HEK293 (cell line): ENCODE results near the gene ENKD1.

Source experiments
- KLF10 ChIP-seq: fragments of 450-650 bp; IDR thresholded peaks from 2 replicates; pipeline ENCODE4 v1.5.1; 2018; ENCODE audit warnings: missing biosample characterization, mild to moderate bottlenecking, missing genetic modification characterization
- TCF7L2 ChIP-seq: IDR thresholded peaks from 2 replicates; pipeline ENCODE4 v1.6.1; 2011; ENCODE audit warnings: low read depth, mild to moderate bottlenecking, inconsistent platforms, low read length, moderate library complexity, borderline replicate concordance
- ZNF24 ChIP-seq: fragments of 450-650 bp; formaldehyde crosslinking; IDR thresholded peaks from 2 replicates; pipeline ENCODE4 v1.5.1; 2016; ENCODE audit warnings: missing biosample characterization, missing genetic modification characterization
- ZNF292 ChIP-seq: fragments of 450-650 bp; formaldehyde crosslinking; IDR thresholded peaks from 2 replicates; pipeline ENCODE4 v1.5.1; 2016; ENCODE audit warnings: low read depth, missing biosample characterization, missing genetic modification characterization, borderline replicate concordance
- ZNF610 ChIP-seq: fragments of 450-650 bp; formaldehyde crosslinking; IDR thresholded peaks from 2 replicates; pipeline ENCODE4 v1.5.1; 2016; ENCODE audit warnings: missing biosample characterization, missing genetic modification characterization, borderline replicate concordance
- TF ChIP-seq, protein P1 (sequence below): fragments of 450-650 bp; formaldehyde crosslinking; IDR thresholded peaks from 2 replicates; pipeline ENCODE4 v1.5.1; 2016; ENCODE audit warnings: missing biosample characterization, missing genetic modification characterization, low read depth
- TF ChIP-seq, protein P2 (sequence below): fragments of 450-650 bp; IDR thresholded peaks from 2 replicates; pipeline ENCODE4 v1.5.1; 2018; ENCODE audit warnings: missing biosample characterization, missing genetic modification characterization
- TF ChIP-seq, protein P3 (sequence below): fragments of 450-650 bp; IDR thresholded peaks from 2 replicates; pipeline ENCODE4 v1.5.1; 2018; ENCODE audit warnings: missing biosample characterization, mild to moderate bottlenecking, missing genetic modification characterization
- TF ChIP-seq, protein P4 (sequence below): fragments of 450-650 bp; formaldehyde crosslinking; IDR thresholded peaks from 2 replicates; pipeline ENCODE4 v1.5.1; 2016; ENCODE audit warnings: missing biosample characterization, missing genetic modification characterization
- TF ChIP-seq, protein P5 (sequence below): fragments of 450-650 bp; formaldehyde crosslinking; IDR thresholded peaks from 2 replicates; pipeline ENCODE4 v1.5.1; 2016; ENCODE audit warnings: missing biosample characterization, missing genetic modification characterization, borderline replicate concordance
- TF ChIP-seq, protein P6 (sequence below): sonication (generic); formaldehyde crosslinking; IDR thresholded peaks from 2 replicates; pipeline ENCODE4 v1.8.1; 2022; ENCODE audit warnings: mild to moderate bottlenecking, moderate library complexity, missing genetic modification reagents

DNA sequence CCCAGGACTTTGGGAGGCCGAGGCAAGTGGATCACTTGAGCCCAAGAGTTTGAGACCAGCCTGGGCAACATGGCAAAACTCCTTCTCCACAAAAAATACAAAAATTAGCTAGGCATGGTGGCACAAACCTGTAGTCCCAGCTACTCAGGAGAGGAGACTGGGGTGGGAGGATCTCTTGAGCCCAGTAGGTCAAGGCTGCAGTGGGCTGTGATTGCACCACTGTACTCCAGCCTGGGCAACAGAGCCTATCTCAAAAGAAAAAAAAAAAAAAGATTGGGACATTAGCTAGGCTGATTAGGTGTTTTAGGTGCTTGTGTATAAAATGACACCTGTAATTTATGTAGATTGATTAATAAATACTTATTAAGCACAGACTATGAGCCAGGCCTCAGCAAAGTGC is 42.5 kb upstream of the ENKD1 start:
- TF ChIP-seq, protein P1, sequence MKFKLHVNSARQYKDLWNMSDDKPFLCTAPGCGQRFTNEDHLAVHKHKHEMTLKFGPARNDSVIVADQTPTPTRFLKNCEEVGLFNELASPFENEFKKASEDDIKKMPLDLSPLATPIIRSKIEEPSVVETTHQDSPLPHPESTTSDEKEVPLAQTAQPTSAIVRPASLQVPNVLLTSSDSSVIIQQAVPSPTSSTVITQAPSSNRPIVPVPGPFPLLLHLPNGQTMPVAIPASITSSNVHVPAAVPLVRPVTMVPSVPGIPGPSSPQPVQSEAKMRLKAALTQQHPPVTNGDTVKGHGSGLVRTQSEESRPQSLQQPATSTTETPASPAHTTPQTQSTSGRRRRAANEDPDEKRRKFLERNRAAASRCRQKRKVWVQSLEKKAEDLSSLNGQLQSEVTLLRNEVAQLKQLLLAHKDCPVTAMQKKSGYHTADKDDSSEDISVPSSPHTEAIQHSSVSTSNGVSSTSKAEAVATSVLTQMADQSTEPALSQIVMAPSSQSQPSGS (tag by site-specific recombination) = no peak
- TF ChIP-seq TCF7L2 = no peak
- TF ChIP-seq KLF10 (tag by site-specific recombination) = no peak
- TF ChIP-seq, protein P2, sequence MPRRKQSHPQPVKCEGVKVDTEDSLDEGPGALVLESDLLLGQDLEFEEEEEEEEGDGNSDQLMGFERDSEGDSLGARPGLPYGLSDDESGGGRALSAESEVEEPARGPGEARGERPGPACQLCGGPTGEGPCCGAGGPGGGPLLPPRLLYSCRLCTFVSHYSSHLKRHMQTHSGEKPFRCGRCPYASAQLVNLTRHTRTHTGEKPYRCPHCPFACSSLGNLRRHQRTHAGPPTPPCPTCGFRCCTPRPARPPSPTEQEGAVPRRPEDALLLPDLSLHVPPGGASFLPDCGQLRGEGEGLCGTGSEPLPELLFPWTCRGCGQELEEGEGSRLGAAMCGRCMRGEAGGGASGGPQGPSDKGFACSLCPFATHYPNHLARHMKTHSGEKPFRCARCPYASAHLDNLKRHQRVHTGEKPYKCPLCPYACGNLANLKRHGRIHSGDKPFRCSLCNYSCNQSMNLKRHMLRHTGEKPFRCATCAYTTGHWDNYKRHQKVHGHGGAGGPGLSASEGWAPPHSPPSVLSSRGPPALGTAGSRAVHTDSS (tag by site-specific recombination) = no peak
- TF ChIP-seq ZNF292 (tag by site-specific recombination) = no peak
- TF ChIP-seq, protein P3, sequence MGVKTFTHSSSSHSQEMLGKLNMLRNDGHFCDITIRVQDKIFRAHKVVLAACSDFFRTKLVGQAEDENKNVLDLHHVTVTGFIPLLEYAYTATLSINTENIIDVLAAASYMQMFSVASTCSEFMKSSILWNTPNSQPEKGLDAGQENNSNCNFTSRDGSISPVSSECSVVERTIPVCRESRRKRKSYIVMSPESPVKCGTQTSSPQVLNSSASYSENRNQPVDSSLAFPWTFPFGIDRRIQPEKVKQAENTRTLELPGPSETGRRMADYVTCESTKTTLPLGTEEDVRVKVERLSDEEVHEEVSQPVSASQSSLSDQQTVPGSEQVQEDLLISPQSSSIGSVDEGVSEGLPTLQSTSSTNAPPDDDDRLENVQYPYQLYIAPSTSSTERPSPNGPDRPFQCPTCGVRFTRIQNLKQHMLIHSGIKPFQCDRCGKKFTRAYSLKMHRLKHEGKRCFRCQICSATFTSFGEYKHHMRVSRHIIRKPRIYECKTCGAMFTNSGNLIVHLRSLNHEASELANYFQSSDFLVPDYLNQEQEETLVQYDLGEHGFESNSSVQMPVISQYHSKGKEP = no peak
- TF ChIP-seq, protein P4, sequence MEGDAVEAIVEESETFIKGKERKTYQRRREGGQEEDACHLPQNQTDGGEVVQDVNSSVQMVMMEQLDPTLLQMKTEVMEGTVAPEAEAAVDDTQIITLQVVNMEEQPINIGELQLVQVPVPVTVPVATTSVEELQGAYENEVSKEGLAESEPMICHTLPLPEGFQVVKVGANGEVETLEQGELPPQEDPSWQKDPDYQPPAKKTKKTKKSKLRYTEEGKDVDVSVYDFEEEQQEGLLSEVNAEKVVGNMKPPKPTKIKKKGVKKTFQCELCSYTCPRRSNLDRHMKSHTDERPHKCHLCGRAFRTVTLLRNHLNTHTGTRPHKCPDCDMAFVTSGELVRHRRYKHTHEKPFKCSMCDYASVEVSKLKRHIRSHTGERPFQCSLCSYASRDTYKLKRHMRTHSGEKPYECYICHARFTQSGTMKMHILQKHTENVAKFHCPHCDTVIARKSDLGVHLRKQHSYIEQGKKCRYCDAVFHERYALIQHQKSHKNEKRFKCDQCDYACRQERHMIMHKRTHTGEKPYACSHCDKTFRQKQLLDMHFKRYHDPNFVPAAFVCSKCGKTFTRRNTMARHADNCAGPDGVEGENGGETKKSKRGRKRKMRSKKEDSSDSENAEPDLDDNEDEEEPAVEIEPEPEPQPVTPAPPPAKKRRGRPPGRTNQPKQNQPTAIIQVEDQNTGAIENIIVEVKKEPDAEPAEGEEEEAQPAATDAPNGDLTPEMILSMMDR = no peak
- TF ChIP-seq ZNF24 = no peak
- TF ChIP-seq, protein P5, sequence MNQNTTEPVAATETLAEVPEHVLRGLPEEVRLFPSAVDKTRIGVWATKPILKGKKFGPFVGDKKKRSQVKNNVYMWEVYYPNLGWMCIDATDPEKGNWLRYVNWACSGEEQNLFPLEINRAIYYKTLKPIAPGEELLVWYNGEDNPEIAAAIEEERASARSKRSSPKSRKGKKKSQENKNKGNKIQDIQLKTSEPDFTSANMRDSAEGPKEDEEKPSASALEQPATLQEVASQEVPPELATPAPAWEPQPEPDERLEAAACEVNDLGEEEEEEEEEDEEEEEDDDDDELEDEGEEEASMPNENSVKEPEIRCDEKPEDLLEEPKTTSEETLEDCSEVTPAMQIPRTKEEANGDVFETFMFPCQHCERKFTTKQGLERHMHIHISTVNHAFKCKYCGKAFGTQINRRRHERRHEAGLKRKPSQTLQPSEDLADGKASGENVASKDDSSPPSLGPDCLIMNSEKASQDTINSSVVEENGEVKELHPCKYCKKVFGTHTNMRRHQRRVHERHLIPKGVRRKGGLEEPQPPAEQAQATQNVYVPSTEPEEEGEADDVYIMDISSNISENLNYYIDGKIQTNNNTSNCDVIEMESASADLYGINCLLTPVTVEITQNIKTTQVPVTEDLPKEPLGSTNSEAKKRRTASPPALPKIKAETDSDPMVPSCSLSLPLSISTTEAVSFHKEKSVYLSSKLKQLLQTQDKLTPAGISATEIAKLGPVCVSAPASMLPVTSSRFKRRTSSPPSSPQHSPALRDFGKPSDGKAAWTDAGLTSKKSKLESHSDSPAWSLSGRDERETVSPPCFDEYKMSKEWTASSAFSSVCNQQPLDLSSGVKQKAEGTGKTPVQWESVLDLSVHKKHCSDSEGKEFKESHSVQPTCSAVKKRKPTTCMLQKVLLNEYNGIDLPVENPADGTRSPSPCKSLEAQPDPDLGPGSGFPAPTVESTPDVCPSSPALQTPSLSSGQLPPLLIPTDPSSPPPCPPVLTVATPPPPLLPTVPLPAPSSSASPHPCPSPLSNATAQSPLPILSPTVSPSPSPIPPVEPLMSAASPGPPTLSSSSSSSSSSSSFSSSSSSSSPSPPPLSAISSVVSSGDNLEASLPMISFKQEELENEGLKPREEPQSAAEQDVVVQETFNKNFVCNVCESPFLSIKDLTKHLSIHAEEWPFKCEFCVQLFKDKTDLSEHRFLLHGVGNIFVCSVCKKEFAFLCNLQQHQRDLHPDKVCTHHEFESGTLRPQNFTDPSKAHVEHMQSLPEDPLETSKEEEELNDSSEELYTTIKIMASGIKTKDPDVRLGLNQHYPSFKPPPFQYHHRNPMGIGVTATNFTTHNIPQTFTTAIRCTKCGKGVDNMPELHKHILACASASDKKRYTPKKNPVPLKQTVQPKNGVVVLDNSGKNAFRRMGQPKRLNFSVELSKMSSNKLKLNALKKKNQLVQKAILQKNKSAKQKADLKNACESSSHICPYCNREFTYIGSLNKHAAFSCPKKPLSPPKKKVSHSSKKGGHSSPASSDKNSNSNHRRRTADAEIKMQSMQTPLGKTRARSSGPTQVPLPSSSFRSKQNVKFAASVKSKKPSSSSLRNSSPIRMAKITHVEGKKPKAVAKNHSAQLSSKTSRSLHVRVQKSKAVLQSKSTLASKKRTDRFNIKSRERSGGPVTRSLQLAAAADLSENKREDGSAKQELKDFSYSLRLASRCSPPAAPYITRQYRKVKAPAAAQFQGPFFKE (tag by site-specific recombination) = no peak
- TF ChIP-seq ZNF610 = no peak
- TF ChIP-seq, protein P6, sequence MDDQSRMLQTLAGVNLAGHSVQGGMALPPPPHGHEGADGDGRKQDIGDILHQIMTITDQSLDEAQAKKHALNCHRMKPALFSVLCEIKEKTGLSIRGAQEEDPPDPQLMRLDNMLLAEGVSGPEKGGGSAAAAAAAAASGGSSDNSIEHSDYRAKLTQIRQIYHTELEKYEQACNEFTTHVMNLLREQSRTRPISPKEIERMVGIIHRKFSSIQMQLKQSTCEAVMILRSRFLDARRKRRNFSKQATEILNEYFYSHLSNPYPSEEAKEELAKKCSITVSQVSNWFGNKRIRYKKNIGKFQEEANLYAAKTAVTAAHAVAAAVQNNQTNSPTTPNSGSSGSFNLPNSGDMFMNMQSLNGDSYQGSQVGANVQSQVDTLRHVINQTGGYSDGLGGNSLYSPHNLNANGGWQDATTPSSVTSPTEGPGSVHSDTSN (CRISPR knock-in tag) = no peak
